B cell (primary cell): ENCODE measurements around the gene CRELD2.

Experiments
- EZH2 ChIP-seq: IDR thresholded peaks from 2 replicates; pipeline ENCODE4 v1.6.1; 2012; ENCODE audit warnings: borderline replicate concordance, low read depth, mild to moderate bottlenecking, moderate library complexity, low read length; ENCODE audit not compliant: insufficient read depth, poor library complexity, severe bottlenecking
- TF ChIP-seq, protein P1 (sequence below): fragments of 200-600 bp; IDR thresholded peaks from one replicate; pipeline ENCODE4 v1.8.0; 2022; ENCODE audit warnings: antibody characterized with exemption, mild to moderate bottlenecking

DNA sequence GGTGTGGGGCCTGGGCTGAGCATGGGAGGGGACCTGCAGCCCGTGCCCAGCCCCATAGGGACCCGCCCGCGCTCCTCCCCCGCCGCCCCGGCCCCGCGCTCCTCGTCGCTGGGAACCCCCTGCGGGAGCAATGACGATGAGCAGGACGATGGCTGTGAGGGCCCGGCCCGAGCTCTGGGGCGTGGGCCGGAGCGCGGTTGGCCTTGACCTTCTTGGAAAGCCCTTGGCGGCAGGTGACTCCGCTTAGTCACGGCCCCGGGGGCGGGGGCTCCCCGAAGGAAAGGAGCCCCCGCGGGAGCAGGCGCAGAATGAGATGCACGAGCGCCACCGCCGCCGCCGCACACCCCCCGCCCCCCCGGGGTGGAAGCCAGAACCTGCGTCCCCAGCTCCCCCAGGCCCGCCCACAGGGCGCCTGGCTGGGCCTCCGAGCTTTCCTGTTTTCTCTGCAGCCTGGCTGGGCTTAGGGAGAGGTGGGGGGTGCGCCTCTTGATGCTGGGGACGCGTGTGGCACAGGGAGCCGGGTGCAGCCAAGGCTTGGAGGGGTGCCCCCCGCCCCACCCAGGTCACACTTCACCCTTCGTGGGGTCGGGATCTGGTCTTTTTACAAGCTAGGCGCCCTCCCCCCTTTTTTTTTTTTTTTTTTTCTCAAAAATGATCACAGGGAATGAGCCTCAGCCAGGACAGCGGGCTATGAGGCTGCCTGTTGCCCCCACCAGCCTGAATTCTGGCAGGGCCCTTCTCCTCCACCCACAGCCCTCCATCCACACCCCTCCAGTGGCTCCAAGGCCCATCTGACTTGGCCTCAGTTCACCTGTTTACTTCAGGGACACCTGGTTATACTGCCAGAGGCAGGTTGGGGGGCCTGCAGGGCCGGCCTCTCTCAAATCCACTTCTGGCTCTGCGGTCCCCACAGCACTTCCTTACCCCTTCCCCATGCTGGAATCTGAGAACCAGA, 17.9 kb downstream of the CRELD2 start:
- TF ChIP-seq, protein P1, sequence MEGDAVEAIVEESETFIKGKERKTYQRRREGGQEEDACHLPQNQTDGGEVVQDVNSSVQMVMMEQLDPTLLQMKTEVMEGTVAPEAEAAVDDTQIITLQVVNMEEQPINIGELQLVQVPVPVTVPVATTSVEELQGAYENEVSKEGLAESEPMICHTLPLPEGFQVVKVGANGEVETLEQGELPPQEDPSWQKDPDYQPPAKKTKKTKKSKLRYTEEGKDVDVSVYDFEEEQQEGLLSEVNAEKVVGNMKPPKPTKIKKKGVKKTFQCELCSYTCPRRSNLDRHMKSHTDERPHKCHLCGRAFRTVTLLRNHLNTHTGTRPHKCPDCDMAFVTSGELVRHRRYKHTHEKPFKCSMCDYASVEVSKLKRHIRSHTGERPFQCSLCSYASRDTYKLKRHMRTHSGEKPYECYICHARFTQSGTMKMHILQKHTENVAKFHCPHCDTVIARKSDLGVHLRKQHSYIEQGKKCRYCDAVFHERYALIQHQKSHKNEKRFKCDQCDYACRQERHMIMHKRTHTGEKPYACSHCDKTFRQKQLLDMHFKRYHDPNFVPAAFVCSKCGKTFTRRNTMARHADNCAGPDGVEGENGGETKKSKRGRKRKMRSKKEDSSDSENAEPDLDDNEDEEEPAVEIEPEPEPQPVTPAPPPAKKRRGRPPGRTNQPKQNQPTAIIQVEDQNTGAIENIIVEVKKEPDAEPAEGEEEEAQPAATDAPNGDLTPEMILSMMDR, result no peak
- no peak for TF ChIP-seq EZH2
